ENCODE measurements around the gene LEAP2.
A peak's percentile ranks its signal among the peaks of the same experiment; 100 is the strongest.
"Not testable (repeated sequence)": the region's sequence is repeated elsewhere in the genome, so short reads cannot be mapped to it uniquely, and the experiment has no call there.

LEAP2 gene

GRCh38 chr5:132840896-132841295 lies 32.6 kb upstream of the LEAP2 start:
- DNase-seq (ENCODE audit: low spot score), result no peak

GRCh38 chr5:132841305-132841704 lies 32.2 kb upstream of the LEAP2 start:
- no peak for DNase-seq (ENCODE audit: low spot score)

GRCh38 chr5:132848270-132848669 lies 25.2 kb upstream of the LEAP2 start:
- no peak for DNase-seq (ENCODE audit: low spot score)

GRCh38 chr5:132849347-132849746 lies 24.1 kb upstream of the LEAP2 start:
- DNase-seq (ENCODE audit: low spot score), result no peak

- no peak for DNase-seq (ENCODE audit: low spot score)
Observed at GRCh38 chr5:132850066-132850465, 23.4 kb upstream of the LEAP2 start.

GRCh38 chr5:132853323-132853722 lies 20.1 kb upstream of the LEAP2 start:
- no peak for DNase-seq (ENCODE audit: low spot score)

- no peak for DNase-seq (ENCODE audit: low spot score)
Observed at GRCh38 chr5:132853790-132854189, 19.7 kb upstream of the LEAP2 start.

GRCh38 chr5:132854301-132854700 lies 19.2 kb upstream of the LEAP2 start:
- DNase-seq (ENCODE audit: low spot score), result no peak

GRCh38 chr5:132854992-132855391 lies 18.5 kb upstream of the LEAP2 start:
- DNase-seq (ENCODE audit: low spot score), result not testable (repeated sequence)

GRCh38 chr5:132856011-132856410 lies 17.5 kb upstream of the LEAP2 start:
- no peak for DNase-seq (ENCODE audit: low spot score)

- no peak for DNase-seq (ENCODE audit: low spot score)
Observed at GRCh38 chr5:132859889-132860437, 13.5 kb upstream of the LEAP2 start.

GRCh38 chr5:132860742-132861141 lies 12.7 kb upstream of the LEAP2 start:
- DNase-seq (ENCODE audit: low spot score), result no peak

- no peak for DNase-seq (ENCODE audit: low spot score)
Observed at GRCh38 chr5:132865668-132866341, 7.7 kb upstream of the LEAP2 start.

GRCh38 chr5:132866342-132867045 lies 7.0 kb upstream of the LEAP2 start, which contains the start of the genes GDF9 and UQCRQ:
Gene GDF9 (minus strand): TSS chr5:132866469. CDS start chr5:132864533, 1,936 bp downstream.
Gene UQCRQ (plus strand): TSS chr5:132866642. CDS start chr5:132866882, 240 bp downstream.
- DNase-seq (ENCODE audit: low spot score), result peak; percentile 99

GRCh38 chr5:132867046-132867451 lies 6.4 kb upstream of the LEAP2 start:
- no peak for DNase-seq (ENCODE audit: low spot score)

GRCh38 chr5:132868754-132869153 lies 4.7 kb upstream of the LEAP2 start:
- DNase-seq (ENCODE audit: low spot score), result no peak

- DNase-seq (ENCODE audit: low spot score), result no peak
Observed at GRCh38 chr5:132870801-132871200, 2.7 kb upstream of the LEAP2 start.

- no peak for DNase-seq (ENCODE audit: low spot score)
Observed at GRCh38 chr5:132871459-132872284, 1.8 kb upstream of the LEAP2 start.

GRCh38 chr5:132872788-132873118 lies 715 bp upstream of the LEAP2 start:
- no peak for DNase-seq (ENCODE audit: low spot score)

- no peak for DNase-seq (ENCODE audit: low spot score)
Observed at GRCh38 chr5:132873930-132874271, 433 bp downstream of the LEAP2 start.

- DNase-seq (ENCODE audit: low spot score), result peak; percentile 27
Observed at GRCh38 chr5:132876020-132876759, 2.7 kb downstream of the LEAP2 start.

GRCh38 chr5:132877466-132877865 lies 4.0 kb downstream of the LEAP2 start:
- DNase-seq (ENCODE audit: low spot score), result no peak

All from GM03348 (cell line).